HCT116 (cell line): Measurements from ENCODE around the gene SAMD13. TPM values are rescaled to one million over a fixed set of nuclear protein-coding genes. Genes with fewer than 3 reads are reported as not detected.

Source experiments
- ATAC-seq: fragments of 200-7000 bp; cut with Tn5 transposase; 2 replicates; pipeline ENCODE4 v1.9.1; 2020; ENCODE audit warnings: mild to moderate bottlenecking, moderate library complexity
- BruUV-seq: library from RNA; stranded (reverse); fragments of 400-500 nt; replicated peaks from 2 replicates; lab custom pipeline; 2021; lab: Mats Ljungman, UMichigan
- CTCF ChIA-PET: fragments of 300-600 bp; sonication (Branson Sonifier 250); formaldehyde crosslinking; loops from one replicate; lab custom pipeline; 2021; ENCODE audit warnings: antibody characterized with exemption; lab: Charles Lee
- POLR2A ChIA-PET: fragments of 300-600, 350-600 bp; sonication (Branson Sonifier 250); formaldehyde crosslinking; loops from one replicate; lab custom pipeline; 2021; ENCODE audit warnings: antibody characterized with exemption; lab: Charles Lee
- RAD21 ChIA-PET, 2 experiments: fragments of 300-600 bp; sonication (Branson Sonifier 250); formaldehyde crosslinking; loops; one replicate each; lab custom pipeline; 2023; ENCODE audit warnings: low total read pairs in 2 of 2; ENCODE audit not compliant: uncharacterized antibody in 2 of 2, unreplicated experiment in 2 of 2, low non-redundant PET in 1 of 2; lab: Charles Lee
- DNase-seq: peaks from one replicate; pipeline ENCODE4 v3.0.0-alpha.2; 2010; ENCODE audit warnings: low read depth, low spot score
- H2AFZ ChIP-seq: fragments of 200-600 bp; shearing (Covaris generic), sonication (generic); 2 replicates; pipeline ENCODE4 v1.6.1; 2017; ENCODE audit warnings: low read depth, mixed run types, mixed read lengths, antibody characterized with exemption, low read length; ENCODE audit not compliant: poor library complexity, severe bottlenecking
- H3K27ac ChIP-seq: 2 replicates; pipeline ENCODE4 v1.5.1; 2012; ENCODE audit warnings: low read depth, low read length
- H3K27me3 ChIP-seq: fragments of 200-600 bp; sonication (generic); 2 replicates; pipeline ENCODE4 v1.6.1; 2016; ENCODE audit warnings: mixed run types, low read length, mixed read lengths; ENCODE audit not compliant: insufficient read depth
- H3K36me3 ChIP-seq, 2 experiments: fragments of 200-500 bp in 1 of 2; fragments of 200-600 bp in 1 of 2; sonication (Bioruptor generic) in 1 of 2; sonication (generic) in 1 of 2; 2 replicates each; pipeline versions ENCODE4 v1.5.1 to v1.6.1; 2014 to 2016; ENCODE audit warnings: low read length in 2 of 2, inconsistent platforms in 1 of 2, mixed read lengths in 1 of 2, mixed run types in 1 of 2; ENCODE audit not compliant: insufficient read depth in 2 of 2, control insufficient read depth in 1 of 2
- H3K4me1 ChIP-seq, 2 experiments: fragments of 200-600 bp in 1 of 2; sonication (generic) in 1 of 2; 2 replicates each; pipeline versions ENCODE4 v1.5.1 to v1.6.1; 2012 to 2017; ENCODE audit warnings: low read length in 2 of 2, inconsistent platforms in 1 of 2, mild to moderate bottlenecking in 1 of 2, mixed read lengths in 1 of 2, mixed run types in 1 of 2, moderate library complexity in 1 of 2; ENCODE audit not compliant: insufficient read depth in 2 of 2, control insufficient read depth in 1 of 2
- H3K4me2 ChIP-seq: fragments of 200-600 bp; sonication (generic); 2 replicates; pipeline ENCODE4 v1.6.1; 2017; ENCODE audit warnings: mixed run types, low read length, mixed read lengths
- H3K4me3 ChIP-seq, 2 experiments: fragments of 200-600 bp in 1 of 2; sonication (generic) in 1 of 2; replicated peaks in 1 of 2; 2 replicates each; pipeline ENCODE4 v1.5.1; 2011 to 2016; ENCODE audit warnings: low read length in 2 of 2, control low read depth in 1 of 2, low read depth in 1 of 2, mild to moderate bottlenecking in 1 of 2, mixed read lengths in 1 of 2, mixed run types in 1 of 2
- H3K79me2 ChIP-seq: fragments of 200-600 bp; sonication (generic); 2 replicates; pipeline ENCODE4 v1.6.1; 2017; ENCODE audit warnings: mild to moderate bottlenecking, mixed run types, low read length, moderate library complexity, mixed read lengths; ENCODE audit not compliant: insufficient read depth
- H3K9ac ChIP-seq: fragments of 200-600 bp; sonication (generic); 2 replicates; pipeline ENCODE4 v1.6.1; 2016; ENCODE audit warnings: low read length, mixed read lengths
- H3K9me2 ChIP-seq: fragments of 200-600 bp; sonication (generic), shearing (Covaris generic); 2 replicates; pipeline ENCODE4 v1.6.1; 2017; ENCODE audit warnings: mixed run types, mild to moderate bottlenecking, moderate library complexity; ENCODE audit not compliant: insufficient read depth
- H3K9me3 ChIP-seq, 2 experiments: fragments of 200-500 bp in 1 of 2; fragments of 200-600 bp in 1 of 2; sonication (Bioruptor generic) in 1 of 2; sonication (generic) in 1 of 2; 2 replicates each; pipeline ENCODE4 v1.6.1; 2014 to 2017; ENCODE audit warnings: low read length in 2 of 2, mixed read lengths in 2 of 2, inconsistent platforms in 1 of 2, low read depth in 1 of 2, mild to moderate bottlenecking in 1 of 2, mixed run types in 1 of 2, moderate library complexity in 1 of 2; ENCODE audit not compliant: control insufficient read depth in 1 of 2, insufficient read depth in 1 of 2
- H4K20me1 ChIP-seq: fragments of 200-600 bp; sonication (generic), shearing (Covaris generic); 2 replicates; pipeline ENCODE4 v1.6.1; 2017; ENCODE audit warnings: mixed run types, mild to moderate bottlenecking, moderate library complexity; ENCODE audit not compliant: insufficient read depth
- ELF1 ChIP-seq: IDR thresholded peaks from 2 replicates; pipeline ENCODE4 v1.6.1; 2012; ENCODE audit warnings: low read depth, borderline replicate concordance
- EZH2 ChIP-seq: fragments of 200-600 bp; sonication (generic); IDR thresholded peaks from 2 replicates; pipeline ENCODE4 v1.6.1; 2017; ENCODE audit warnings: antibody characterized with exemption, mixed run types
- EZH2phosphoT487 ChIP-seq: fragments of 200-600 bp; IDR thresholded peaks from 2 replicates; pipeline ENCODE4 v1.6.1; 2018; ENCODE audit warnings: antibody characterized with exemption, borderline replicate concordance
- FOSL1 ChIP-seq: IDR thresholded peaks from 2 replicates; pipeline ENCODE4 v1.6.1; 2012; ENCODE audit warnings: low read depth
- POLR2A ChIP-seq: IDR thresholded peaks from 2 replicates; pipeline ENCODE4 v1.7.0; 2011; ENCODE audit warnings: borderline replicate concordance; ENCODE audit not compliant: insufficient read depth, insufficient read length; ENCODE audit errors: extremely low read depth
- SIN3A ChIP-seq: IDR thresholded peaks from 2 replicates; pipeline ENCODE4 v1.6.1; 2012; ENCODE audit warnings: low read depth
- SRF ChIP-seq: IDR thresholded peaks from 2 replicates; pipeline ENCODE4 v1.6.1; 2012; ENCODE audit warnings: low read depth
- intact Hi-C: fragments of 100-400 bp; cut with micrococcal nuclease; formaldehyde crosslinking; loops from 2 replicates; pipeline ENCODE4 v1.10.0; 2022
- total RNA-seq: library from RNA; stranded (reverse); gene quantifications from one replicate; pipeline ENCODE4 v1.2.1, GENCODE V29; 2021; ENCODE audit not compliant: unreplicated experiment
- TF ChIP-seq, protein P1 (sequence below): IDR thresholded peaks from 2 replicates; pipeline ENCODE4 v1.6.1; 2011; ENCODE audit warnings: mild to moderate bottlenecking, low read length, moderate library complexity; ENCODE audit not compliant: insufficient replicate concordance; ENCODE audit errors: extremely low read depth
- TF ChIP-seq, protein P2 (sequence below), 3 experiments: fragments of 200-600 bp in 1 of 3; sonication (generic) in 1 of 3; IDR thresholded peaks in 2 of 3; conservative IDR thresholded peaks in 1 of 3; 2 replicates each; pipeline ENCODE4 v1.5.1; 2012 to 2017; ENCODE audit warnings: low read depth in 2 of 3, low read length in 2 of 3, antibody characterized with exemption in 1 of 3, borderline replicate concordance in 1 of 3, control low read depth in 1 of 3, mild to moderate bottlenecking in 1 of 3, mixed read lengths in 1 of 3, mixed run types in 1 of 3, moderate library complexity in 1 of 3; ENCODE audit not compliant: insufficient read depth in 1 of 3
- TF ChIP-seq, protein P3 (sequence below): IDR thresholded peaks from 2 replicates; pipeline ENCODE4 v1.6.1; 2012

The SAMD13 gene
- total RNA-seq, 1 experiment from 2014 or later: 14.9 TPM

DNA sequence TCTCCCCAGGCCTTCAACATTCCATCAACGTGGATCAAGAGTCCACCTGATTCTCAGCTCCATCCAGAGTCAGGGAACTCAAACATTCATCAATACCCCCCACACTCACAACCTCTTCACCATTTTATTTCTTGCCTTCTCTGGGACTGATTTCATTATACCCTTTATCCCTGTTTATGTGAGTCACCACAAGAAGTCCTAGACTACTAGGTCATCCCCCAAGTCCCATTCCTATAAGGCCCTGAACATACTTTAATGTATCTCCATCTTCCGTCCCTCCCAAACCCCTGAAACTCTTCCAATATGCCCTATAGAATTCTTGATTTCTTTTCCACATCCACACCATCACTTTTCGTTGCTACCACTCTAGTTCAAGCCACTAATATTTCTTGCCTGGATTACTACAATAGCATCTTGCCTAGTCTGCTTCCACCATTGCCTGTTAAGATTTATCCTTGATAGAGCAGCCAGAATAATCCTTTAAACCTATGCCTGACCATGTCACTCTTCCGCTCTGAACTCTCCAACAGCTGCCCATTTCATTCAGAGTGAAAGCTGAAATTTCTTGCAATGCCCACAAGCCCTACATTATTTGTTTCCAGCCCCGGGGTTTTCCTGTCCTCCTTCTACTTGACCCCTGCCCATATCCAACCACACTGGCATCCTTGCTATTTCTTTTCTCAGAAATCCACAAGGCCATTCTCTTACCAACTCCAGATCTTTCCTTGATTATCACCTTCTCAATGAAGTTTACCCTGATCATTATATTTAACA, 9.4 kb upstream of the SAMD13 start:
- RAD21 ChIA-PET: no interaction called here
- DNase-seq: no peak
- Histone ChIP-seq H3K9me2 (no peaks in the 10 kb centered on the region), H2AFZ (no peak overlapping the region), H3K79me2 (no peaks in the 10 kb centered on the region), H3K9me3 (peaks cover 0 to 20% of the 10 kb centered on the region in 2 experiments; a peak in 1 of 4 replicates), H3K9ac (no peak overlapping the region), H3K27ac (no peak overlapping the region), H3K27me3 (no peaks in the 10 kb centered on the region), H3K4me2 (no peak overlapping the region), H3K36me3 (peaks cover 0 to 17% of the 10 kb centered on the region in 2 experiments; a peak in 1 of 4 replicates), H3K4me1 (peaks cover 0 to 10% of the 10 kb centered on the region in 2 experiments; a peak in 1 of 4 replicates), H4K20me1 (no peaks in the 10 kb centered on the region), H3K4me3 (no peak overlapping the region)
- intact Hi-C loops: no loop called here
- TF ChIP-seq EZH2: no peak
- CTCF ChIA-PET: no interaction called here
- peak; percentile 28; the same call in 1 of the 2 replicates for ATAC-seq
- no TSS peak for BruUV-seq
- POLR2A ChIA-PET: no interaction called here

DNA sequence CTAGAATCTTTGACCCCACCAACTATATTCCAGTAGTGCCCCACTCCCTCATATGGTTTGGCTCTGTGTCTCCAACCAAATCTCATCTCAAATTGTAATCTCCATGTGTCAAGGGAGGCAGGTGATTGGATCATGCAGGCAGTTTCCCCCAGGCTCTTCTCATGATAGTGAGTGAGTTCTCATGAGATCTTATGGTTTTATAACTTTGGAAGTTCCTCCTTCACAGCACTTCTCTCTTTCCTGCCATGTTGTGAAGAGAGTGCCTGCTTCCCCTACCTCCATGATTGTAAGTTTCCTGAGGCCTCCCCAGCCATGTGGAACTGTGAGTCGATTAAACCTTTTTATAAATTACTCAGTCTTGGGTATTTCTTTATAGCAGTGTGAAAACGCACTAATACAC, 7.7 kb upstream of the SAMD13 start:
- H2AFZ ChIP-seq: no peak overlapping the region
- no peak overlapping the region for H3K4me2 ChIP-seq
- TF ChIP-seq POLR2A (no peak), ELF1 (no peak), EZH2phosphoT487 (no peak), EZH2 (no peak), SRF (no peak), SIN3A (no peak), FOSL1 (no peak)
- TF ChIP-seq, protein P1, sequence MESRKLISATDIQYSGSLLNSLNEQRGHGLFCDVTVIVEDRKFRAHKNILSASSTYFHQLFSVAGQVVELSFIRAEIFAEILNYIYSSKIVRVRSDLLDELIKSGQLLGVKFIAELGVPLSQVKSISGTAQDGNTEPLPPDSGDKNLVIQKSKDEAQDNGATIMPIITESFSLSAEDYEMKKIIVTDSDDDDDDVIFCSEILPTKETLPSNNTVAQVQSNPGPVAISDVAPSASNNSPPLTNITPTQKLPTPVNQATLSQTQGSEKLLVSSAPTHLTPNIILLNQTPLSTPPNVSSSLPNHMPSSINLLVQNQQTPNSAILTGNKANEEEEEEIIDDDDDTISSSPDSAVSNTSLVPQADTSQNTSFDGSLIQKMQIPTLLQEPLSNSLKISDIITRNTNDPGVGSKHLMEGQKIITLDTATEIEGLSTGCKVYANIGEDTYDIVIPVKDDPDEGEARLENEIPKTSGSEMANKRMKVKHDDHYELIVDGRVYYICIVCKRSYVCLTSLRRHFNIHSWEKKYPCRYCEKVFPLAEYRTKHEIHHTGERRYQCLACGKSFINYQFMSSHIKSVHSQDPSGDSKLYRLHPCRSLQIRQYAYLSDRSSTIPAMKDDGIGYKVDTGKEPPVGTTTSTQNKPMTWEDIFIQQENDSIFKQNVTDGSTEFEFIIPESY: no peak
- TF ChIP-seq, protein P2, sequence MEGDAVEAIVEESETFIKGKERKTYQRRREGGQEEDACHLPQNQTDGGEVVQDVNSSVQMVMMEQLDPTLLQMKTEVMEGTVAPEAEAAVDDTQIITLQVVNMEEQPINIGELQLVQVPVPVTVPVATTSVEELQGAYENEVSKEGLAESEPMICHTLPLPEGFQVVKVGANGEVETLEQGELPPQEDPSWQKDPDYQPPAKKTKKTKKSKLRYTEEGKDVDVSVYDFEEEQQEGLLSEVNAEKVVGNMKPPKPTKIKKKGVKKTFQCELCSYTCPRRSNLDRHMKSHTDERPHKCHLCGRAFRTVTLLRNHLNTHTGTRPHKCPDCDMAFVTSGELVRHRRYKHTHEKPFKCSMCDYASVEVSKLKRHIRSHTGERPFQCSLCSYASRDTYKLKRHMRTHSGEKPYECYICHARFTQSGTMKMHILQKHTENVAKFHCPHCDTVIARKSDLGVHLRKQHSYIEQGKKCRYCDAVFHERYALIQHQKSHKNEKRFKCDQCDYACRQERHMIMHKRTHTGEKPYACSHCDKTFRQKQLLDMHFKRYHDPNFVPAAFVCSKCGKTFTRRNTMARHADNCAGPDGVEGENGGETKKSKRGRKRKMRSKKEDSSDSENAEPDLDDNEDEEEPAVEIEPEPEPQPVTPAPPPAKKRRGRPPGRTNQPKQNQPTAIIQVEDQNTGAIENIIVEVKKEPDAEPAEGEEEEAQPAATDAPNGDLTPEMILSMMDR (IDR thresholded peaks at IDR 0.05 in 2 of 3, conservative IDR thresholded peaks at IDR 0.05 in 1 of 3; ENCODE audit: borderline replicate concordance in 1 of 3, insufficient read depth in 1 of 3, low read depth in 2 of 3, low read length in 2 of 3): no peak
- TF ChIP-seq, protein P3, sequence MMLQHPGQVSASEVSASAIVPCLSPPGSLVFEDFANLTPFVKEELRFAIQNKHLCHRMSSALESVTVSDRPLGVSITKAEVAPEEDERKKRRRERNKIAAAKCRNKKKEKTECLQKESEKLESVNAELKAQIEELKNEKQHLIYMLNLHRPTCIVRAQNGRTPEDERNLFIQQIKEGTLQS: no peak
- ATAC-seq: no peak
- H3K27ac ChIP-seq: no peak overlapping the region
- CTCF ChIA-PET: no interaction called here
- intact Hi-C loops: loop anchor here (2.0 kb wide), 1 partner anchor 19 kb away; no protein-coding TSS in a partner anchor
- H3K9ac ChIP-seq: no peak overlapping the region
- H3K9me2 ChIP-seq: no peaks in the 10 kb centered on the region
- H3K4me1 ChIP-seq: peaks cover 4 to 21% of the 10 kb centered on the region in 2 experiments; a peak in 2 of 4 replicates
- peaks cover 0 to 12% of the 10 kb centered on the region in 2 experiments; a peak in 1 of 4 replicates for H3K36me3 ChIP-seq
- no peaks in the 10 kb centered on the region for H4K20me1 ChIP-seq
- H3K4me3 ChIP-seq: no peak overlapping the region
- RAD21 ChIA-PET: no interaction called here
- H3K9me3 ChIP-seq: peaks cover 0 to 14% of the 10 kb centered on the region in 2 experiments; a peak in 1 of 4 replicates
- no TSS peak for BruUV-seq
- no peak for DNase-seq
- no peaks in the 10 kb centered on the region for H3K27me3 ChIP-seq
- POLR2A ChIA-PET: no interaction called here
- peaks cover 3% of the 10 kb centered on the region; the same call in 1 of the 2 replicates for H3K79me2 ChIP-seq
